ENCODE data around the gene PLCG1.

- no peak for TF ChIP-seq CTCF (IDR thresholded peaks at IDR 0.05 in 8 of 11, conservative IDR thresholded peaks at IDR 0.05 in 3 of 11)
- TF ChIP-seq POLR2A (IDR thresholded peaks at IDR 0.05) = no peak
Observed at GRCh38 chr20:41121399-41121798, 15.9 kb upstream of the PLCG1 start.
